ENCODE measurements around the gene SHC3.

SHC3 gene

DNA sequence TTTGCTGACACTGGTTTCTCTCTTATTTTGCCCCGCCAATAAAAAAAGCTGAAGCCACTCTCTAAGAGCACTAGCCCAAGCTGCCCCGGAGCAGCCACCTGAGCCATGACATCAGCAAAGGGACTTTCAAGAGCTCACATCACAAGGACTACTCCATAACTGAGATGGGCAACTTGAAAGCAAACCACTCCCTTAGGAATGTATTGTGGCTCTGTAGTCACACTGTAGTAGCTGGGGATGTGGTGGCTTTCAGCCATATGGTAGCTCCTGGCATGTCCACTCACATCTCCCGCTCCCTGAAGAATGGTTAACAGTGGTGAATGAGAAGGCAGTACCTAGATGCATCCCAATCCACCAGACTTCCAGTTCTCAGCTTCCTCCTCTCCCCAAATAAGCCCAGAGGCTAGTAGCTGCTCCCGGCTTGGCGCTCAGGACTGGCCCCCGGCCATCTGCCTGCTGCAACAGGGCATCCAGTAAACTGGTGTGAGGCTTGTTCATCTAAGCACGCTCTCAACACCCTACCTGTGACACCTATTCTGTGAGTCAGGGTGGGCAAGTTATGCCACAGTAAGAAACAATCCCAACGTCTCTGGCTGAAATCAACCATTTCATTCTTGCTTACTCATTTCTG, 123.6 kb downstream of the SHC3 start:
- no peak overlapping the region for H3K4me3 Mint-ChIP-seq
- no peaks in the 10 kb centered on the region for H3K9me3 Mint-ChIP-seq

DNA sequence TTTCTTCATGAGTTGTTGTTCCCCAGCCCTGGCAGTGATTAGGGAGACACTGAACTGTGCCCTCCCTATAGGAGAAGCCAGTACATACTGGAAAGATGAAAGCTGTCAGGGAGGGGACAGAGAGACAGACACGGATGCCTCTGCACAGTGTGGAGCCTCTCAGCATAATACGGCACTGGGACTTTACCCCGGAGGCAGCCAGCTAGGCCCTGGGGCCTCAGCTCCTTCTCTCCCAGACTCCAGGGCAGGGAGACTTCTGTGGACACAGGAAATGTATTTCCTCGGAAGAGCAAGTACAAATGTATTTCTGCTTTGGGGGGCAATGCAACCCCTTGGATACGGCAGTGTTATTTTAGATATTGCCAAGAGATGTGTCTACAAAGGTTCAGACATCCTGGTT, 125.3 kb downstream of the SHC3 start:
- peaks cover 7% of the 10 kb centered on the region for H3K27me3 Mint-ChIP-seq
- no peak overlapping the region for H3K27ac Mint-ChIP-seq
- no peaks in the 10 kb centered on the region for H3K9me3 Mint-ChIP-seq
- H3K36me3 Mint-ChIP-seq = no peaks in the 10 kb centered on the region
- no peaks in the 10 kb centered on the region for H3K4me1 Mint-ChIP-seq
- H3K4me3 Mint-ChIP-seq = no peak overlapping the region
- ATAC-seq (ENCODE audit: low read depth) (no peak), DNase-seq (ENCODE audit: low spot score in 2 of 2) (no peak)

More for the DNA sequence above, 123.6 kb downstream of the SHC3 start:
- H3K4me1 Mint-ChIP-seq = no peaks in the 10 kb centered on the region
- ATAC-seq (ENCODE audit: low read depth) (no peak), DNase-seq (ENCODE audit: low spot score in 2 of 2) (no peak)
- H3K27ac Mint-ChIP-seq = no peak overlapping the region
- no peaks in the 10 kb centered on the region for H3K36me3 Mint-ChIP-seq
- peaks cover 7% of the 10 kb centered on the region for H3K27me3 Mint-ChIP-seq

DNA sequence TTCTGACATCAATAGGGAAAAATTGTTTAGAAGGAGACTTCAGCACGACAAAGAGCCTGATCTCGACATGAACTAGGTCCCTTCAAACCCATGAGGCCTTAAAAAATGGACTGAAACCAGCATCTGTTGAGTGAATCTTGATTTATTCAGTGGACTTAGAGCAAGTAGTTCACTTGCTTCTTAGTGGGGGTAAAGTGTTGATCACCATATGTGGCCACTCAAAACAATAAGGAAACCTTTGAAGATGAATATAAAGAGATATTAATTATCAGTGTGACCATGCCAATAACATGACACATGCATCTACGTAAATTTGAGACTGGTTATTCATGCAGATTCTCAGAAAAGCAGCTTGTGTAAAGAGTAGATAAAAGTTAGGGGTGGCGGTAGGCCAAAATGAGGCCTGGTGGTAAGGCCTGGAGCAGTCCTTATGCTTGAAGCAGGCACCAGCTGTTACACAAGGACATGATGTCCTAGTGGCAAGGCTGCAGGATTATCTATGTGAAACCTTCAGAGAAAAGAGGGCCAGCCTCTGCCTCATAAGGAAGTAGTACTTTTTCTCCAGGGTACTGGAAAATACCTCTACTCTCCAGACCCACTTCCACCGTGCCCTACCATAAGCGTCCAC, 126.0 kb downstream of the SHC3 start:
- ATAC-seq (ENCODE audit: low read depth) (no peak), DNase-seq (ENCODE audit: low spot score in 2 of 2) (no peak)
- H3K27me3 Mint-ChIP-seq = peaks cover 7% of the 10 kb centered on the region
- H3K36me3 Mint-ChIP-seq = no peaks in the 10 kb centered on the region
- no peak overlapping the region for H3K27ac Mint-ChIP-seq
- no peak overlapping the region for H3K4me3 Mint-ChIP-seq
- no peaks in the 10 kb centered on the region for H3K9me3 Mint-ChIP-seq
- no peaks in the 10 kb centered on the region for H3K4me1 Mint-ChIP-seq

DNA sequence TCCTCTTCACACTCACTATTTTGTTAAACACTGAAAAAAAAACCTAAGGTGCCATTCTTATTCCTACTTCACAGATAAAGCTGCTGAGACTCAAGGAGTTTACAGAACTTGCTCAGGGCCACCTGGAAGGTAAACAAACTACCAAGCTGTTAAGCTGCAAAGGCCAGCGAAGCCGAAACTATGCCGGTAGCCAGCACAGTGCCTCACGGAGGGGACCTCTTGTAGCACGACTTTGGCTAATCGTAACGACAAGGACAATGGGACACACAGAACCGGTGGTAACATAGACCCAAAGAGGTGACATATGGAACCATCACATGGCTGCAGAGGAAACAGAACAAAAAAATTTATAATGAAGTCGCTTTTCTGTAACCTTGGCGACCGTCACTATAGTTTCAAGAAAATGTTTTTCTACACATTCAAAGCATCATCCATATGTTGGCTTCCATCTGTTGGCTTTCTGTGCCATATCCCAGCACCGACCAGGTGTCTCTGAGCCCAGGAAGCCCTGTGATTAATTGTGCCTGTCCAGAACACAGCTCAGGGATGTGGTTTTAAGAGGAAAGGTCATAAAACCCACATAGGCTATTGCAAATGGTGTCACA, 127.1 kb downstream of the SHC3 start:
- no peak overlapping the region for H3K4me3 Mint-ChIP-seq
- no peaks in the 10 kb centered on the region for H3K36me3 Mint-ChIP-seq
- H3K27me3 Mint-ChIP-seq = peaks cover 9% of the 10 kb centered on the region
- no peaks in the 10 kb centered on the region for H3K4me1 Mint-ChIP-seq
- no peak for DNase-seq (ENCODE audit: low spot score in 2 of 2)
- H3K27ac Mint-ChIP-seq = no peak overlapping the region
- ATAC-seq (ENCODE audit: low read depth) = no peak
- no peaks in the 10 kb centered on the region for H3K9me3 Mint-ChIP-seq

DNA sequence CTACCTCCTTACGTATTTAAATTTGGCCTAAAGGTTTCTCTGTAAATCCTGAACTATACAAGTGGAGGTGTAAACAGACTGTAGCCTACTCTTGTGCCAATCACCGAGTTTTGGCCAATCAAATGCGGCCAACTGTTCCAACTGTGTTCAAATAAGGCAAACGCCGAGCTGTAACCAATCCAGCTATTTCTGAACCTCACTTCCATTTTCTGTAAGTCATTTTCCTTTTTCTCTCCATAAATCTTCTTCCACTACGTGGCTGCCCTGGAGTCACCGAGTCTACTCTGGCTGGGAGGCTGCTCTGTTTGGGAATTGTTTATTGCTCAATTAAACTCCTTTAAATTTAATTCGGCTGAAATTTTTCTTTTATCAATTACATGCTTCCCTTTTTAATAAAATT, 129.0 kb downstream of the SHC3 start:
- H3K27me3 Mint-ChIP-seq = peaks cover 4% of the 10 kb centered on the region
- H3K9me3 Mint-ChIP-seq = no peaks in the 10 kb centered on the region
- no peak overlapping the region for H3K4me3 Mint-ChIP-seq
- no peak overlapping the region for H3K27ac Mint-ChIP-seq
- DNase-seq (ENCODE audit: low spot score in 2 of 2) (no peak), ATAC-seq (ENCODE audit: low read depth) (no peak)
- H3K36me3 Mint-ChIP-seq = no peaks in the 10 kb centered on the region
- no peaks in the 10 kb centered on the region for H3K4me1 Mint-ChIP-seq

DNA sequence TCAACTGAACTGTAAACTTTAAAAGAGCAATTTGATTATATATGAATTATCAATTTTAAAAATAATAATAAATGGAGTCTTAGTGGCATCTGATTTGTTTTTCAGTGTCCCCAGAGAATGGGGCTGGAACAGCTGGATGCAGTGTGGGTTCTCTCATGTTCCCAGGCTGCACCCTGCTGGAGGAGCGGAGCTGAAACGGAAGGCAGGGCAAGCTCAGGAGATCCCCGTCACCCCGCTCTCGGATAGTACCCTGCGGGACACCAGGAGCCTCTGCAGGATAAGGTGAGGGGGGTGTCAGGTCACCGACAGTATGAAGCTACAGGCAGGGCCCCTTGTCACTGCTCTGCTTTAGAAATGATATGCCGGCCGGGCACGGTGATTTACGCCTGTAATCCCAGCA, 130.0 kb downstream of the SHC3 start:
- Mint-ChIP-seq H3K9me3 (no peaks in the 10 kb centered on the region), H3K27me3 (peaks cover 4% of the 10 kb centered on the region), H3K4me1 (no peaks in the 10 kb centered on the region), H3K27ac (no peak overlapping the region), H3K4me3 (no peak overlapping the region), H3K36me3 (no peaks in the 10 kb centered on the region)
- no peak for ATAC-seq (ENCODE audit: low read depth)
- no peak for DNase-seq (ENCODE audit: low spot score in 2 of 2)

DNA sequence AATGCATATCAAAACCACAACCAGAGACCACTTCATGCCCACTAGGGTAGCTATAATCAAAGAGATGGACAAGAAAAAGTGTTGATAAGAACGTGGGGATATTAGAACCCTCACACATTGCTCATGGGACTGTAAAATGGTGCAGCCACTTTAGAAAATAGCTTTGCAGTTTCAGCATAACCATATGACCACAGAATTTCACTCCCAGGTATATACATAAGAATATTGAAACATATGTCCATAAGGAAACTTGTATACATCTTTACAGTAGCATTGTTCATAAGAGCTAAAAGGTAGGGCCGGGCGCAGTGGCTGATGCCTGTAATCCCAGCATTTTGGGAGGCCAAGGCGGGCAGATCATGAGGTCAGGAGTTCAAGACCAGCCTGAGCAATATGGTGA, 131.0 kb downstream of the SHC3 start:
- ATAC-seq (ENCODE audit: low read depth) = no peak
- DNase-seq (ENCODE audit: low spot score in 2 of 2) = no peak
- Mint-ChIP-seq H3K27me3 (peaks cover 4% of the 10 kb centered on the region), H3K4me1 (no peaks in the 10 kb centered on the region), H3K27ac (no peak overlapping the region), H3K4me3 (no peak overlapping the region), H3K9me3 (no peaks in the 10 kb centered on the region), H3K36me3 (no peaks in the 10 kb centered on the region)

DNA sequence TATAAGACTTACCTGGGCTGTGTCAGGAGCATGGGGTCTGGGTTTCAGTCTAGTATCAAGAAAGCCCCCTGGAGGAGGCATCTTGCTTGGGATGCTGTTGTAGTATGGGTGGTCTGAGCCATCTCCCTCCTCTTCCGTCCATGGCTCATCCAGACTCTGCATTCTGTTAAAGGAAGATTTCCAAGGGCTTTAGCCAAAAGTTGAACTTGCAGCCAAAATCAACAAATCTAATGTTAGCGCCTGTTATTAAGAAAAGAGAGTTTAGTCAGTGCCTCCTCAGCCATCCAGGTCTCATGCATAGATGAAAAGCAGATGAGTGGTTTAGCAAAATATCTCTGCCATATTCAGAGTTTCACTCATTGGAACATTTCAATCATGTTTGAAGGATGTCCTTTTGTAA, 131.8 kb downstream of the SHC3 start:
- no peak for ATAC-seq (ENCODE audit: low read depth)
- no peak for DNase-seq (ENCODE audit: low spot score in 2 of 2)
- Mint-ChIP-seq H3K27me3 (peaks cover 4% of the 10 kb centered on the region), H3K27ac (no peak overlapping the region), H3K4me3 (no peak overlapping the region), H3K9me3 (no peaks in the 10 kb centered on the region), H3K4me1 (no peaks in the 10 kb centered on the region), H3K36me3 (no peaks in the 10 kb centered on the region)

DNA sequence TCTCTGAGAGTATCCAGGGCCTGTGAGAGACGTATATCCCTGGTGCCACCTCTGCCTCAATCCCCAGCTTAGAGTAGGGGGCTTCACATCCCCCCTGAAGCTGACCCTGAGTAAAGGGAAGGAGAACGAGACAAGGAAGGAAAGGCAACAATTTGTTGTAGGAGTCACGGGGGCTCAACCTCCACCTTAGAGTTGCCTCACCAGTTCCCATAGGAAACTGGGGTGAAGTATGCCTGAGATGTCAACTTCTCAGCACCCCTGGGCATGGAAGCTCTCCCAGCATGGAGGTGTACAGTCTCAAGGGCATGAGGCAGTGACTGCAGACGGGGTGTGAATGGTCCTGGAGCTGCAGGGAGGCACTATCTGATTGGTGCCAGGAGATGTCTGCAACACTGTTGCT, 133.7 kb downstream of the SHC3 start:
- Mint-ChIP-seq H3K27me3 (peaks cover 4% of the 10 kb centered on the region), H3K4me3 (no peak overlapping the region), H3K9me3 (no peaks in the 10 kb centered on the region), H3K36me3 (no peaks in the 10 kb centered on the region), H3K27ac (no peak overlapping the region), H3K4me1 (no peaks in the 10 kb centered on the region)
- DNase-seq (ENCODE audit: low spot score in 2 of 2) (no peak), ATAC-seq (ENCODE audit: low read depth) (no peak)

DNA sequence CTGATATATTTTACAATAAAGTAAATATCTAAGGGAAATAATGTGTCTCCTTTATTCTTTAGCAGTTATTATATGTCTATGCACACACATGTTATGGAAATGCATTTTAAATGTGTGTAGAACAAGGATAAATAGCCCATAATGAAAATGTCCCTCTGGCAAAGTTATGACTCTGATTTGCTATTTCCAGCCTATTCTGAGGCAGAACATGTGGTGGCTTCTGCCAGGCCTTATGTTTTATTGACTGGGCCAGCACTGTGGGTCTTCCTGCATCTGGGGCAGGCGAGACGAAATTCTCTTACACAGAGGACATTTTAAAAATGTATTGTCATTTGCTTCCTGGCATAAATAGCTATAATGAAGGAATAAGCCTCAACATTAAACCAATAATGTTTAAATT, 134.5 kb downstream of the SHC3 start:
- no peaks in the 10 kb centered on the region for H3K9me3 Mint-ChIP-seq
- H3K36me3 Mint-ChIP-seq = no peaks in the 10 kb centered on the region
- ATAC-seq (ENCODE audit: low read depth) = no peak
- no peak overlapping the region for H3K27ac Mint-ChIP-seq
- H3K4me1 Mint-ChIP-seq = no peaks in the 10 kb centered on the region
- H3K4me3 Mint-ChIP-seq = no peak overlapping the region
- H3K27me3 Mint-ChIP-seq = peaks cover 4% of the 10 kb centered on the region
- no peak for DNase-seq (ENCODE audit: low spot score in 2 of 2)

DNA sequence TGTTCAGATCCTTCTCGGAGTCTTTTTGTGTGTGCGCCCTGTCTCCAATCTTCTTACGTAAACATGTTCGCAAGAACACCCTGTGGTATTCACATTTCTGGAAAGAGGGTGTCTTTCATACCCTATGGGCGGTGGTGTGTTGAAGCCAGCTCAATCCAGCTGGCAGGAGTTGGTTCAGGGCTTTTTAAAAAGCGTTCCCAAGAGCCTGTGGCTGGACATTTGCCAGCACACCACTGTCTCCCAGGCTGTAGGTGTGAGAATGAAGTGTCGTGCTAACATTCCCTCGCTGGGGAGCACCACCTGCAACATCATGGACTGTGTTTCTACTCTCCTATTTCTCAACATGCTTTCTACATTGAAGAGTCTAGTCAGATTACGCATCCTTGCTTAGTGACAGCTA, 135.6 kb downstream of the SHC3 start:
- ATAC-seq (ENCODE audit: low read depth) (no peak), DNase-seq (ENCODE audit: low spot score in 2 of 2) (no peak)
- H3K27me3 Mint-ChIP-seq = peaks cover 5% of the 10 kb centered on the region
- H3K4me3 Mint-ChIP-seq = no peak overlapping the region
- no peaks in the 10 kb centered on the region for H3K9me3 Mint-ChIP-seq
- H3K36me3 Mint-ChIP-seq = no peaks in the 10 kb centered on the region
- H3K27ac Mint-ChIP-seq = no peak overlapping the region
- no peaks in the 10 kb centered on the region for H3K4me1 Mint-ChIP-seq

DNA sequence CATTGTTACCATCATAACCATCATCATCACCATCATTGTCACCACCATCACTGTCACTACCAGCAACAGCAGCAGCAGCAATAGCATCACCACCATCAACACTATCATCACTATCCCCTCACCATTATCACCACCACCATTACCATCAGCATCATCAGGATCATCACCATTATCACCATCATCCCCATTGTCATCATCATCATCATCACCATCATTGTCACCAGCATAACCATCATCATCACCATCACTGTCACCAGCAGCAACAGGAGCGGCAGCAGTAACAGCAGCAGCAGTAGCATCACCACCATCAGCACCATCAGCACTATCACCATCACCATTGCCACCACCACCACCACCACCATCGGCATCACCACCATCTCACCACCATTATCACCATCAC, 139.0 kb downstream of the SHC3 start:
- no peak for DNase-seq (ENCODE audit: low spot score in 2 of 2)
- Mint-ChIP-seq H3K4me3 (no peak overlapping the region), H3K27ac (no peak overlapping the region), H3K36me3 (no peaks in the 10 kb centered on the region), H3K9me3 (no peaks in the 10 kb centered on the region), H3K4me1 (no peaks in the 10 kb centered on the region), H3K27me3 (peaks cover 6% of the 10 kb centered on the region)
- ATAC-seq (ENCODE audit: low read depth) = no peak

DNA sequence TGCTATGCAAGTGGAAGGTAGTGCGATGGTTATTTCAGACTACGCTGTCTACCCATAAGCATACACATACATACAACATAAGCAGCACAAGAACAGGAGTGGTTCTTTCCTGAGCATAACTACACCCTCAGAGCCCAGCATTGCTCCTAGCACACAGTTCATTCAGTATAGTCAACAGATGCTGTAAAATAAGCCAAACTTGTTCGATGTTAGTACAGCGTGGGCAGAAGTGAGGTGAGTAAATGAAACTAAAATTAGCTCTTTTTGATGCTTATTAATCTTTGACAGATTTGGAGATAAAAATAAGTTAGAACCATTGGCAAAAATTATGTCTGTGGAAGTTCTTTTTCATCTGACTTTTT, 139.5 kb downstream of the SHC3 start:
- Mint-ChIP-seq H3K4me1 (no peaks in the 10 kb centered on the region), H3K36me3 (no peaks in the 10 kb centered on the region), H3K9me3 (no peaks in the 10 kb centered on the region), H3K27ac (no peak overlapping the region), H3K27me3 (peaks cover 6% of the 10 kb centered on the region), H3K4me3 (no peak overlapping the region)
- DNase-seq (ENCODE audit: low spot score in 2 of 2) (no peak), ATAC-seq (ENCODE audit: low read depth) (no peak)

DNA sequence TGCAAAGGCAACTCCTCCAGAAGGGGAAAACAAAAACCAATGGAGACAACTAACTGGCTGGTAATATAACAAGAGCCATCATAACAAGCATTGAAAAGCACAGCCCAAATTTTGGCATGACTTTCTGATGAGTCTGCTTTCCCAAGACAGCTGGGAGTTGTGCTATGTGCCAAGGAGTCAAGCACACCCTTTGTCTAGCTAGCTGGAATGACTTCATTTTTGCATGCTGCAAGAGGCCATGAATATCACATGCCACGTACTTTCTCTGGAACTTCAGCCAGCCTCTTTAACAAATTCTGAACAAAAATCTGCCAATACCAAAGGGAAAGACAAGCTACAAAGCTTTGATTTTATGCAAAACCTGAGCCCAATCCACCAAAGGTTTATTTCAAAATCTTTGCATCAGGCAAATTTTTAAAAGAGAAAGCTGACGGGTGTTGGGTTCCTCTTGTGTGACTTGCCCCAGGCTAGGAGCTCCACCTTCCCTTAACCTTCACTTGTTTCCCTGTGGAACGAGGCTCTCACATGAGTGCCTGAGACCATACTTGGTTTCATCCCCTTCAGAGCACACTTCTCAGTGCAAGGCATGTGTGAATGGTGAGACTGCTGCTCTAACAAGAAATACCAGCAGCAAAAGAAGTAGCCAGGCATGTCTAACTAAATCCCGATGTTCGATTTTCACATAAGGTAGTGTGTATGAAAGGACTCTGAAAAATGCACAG, 140.1 kb downstream of the SHC3 start:
- H3K4me3 Mint-ChIP-seq = no peak overlapping the region
- H3K27ac Mint-ChIP-seq = no peak overlapping the region
- H3K36me3 Mint-ChIP-seq = no peaks in the 10 kb centered on the region
- DNase-seq (ENCODE audit: low spot score in 2 of 2) (no peak), ATAC-seq (ENCODE audit: low read depth) (no peak)
- H3K4me1 Mint-ChIP-seq = no peaks in the 10 kb centered on the region
- H3K27me3 Mint-ChIP-seq = peaks cover 6% of the 10 kb centered on the region
- no peaks in the 10 kb centered on the region for H3K9me3 Mint-ChIP-seq
